HG03457 (cell line): ENCODE data around the gene POLR1E.
A peak's percentile ranks its signal among the peaks of the same experiment; 100 is the strongest.
"Not testable (repeated sequence)": the region's sequence is repeated elsewhere in the genome, so short reads cannot be mapped to it uniquely, and the experiment has no call there.

Experiments
- ATAC-seq: cut with Tn5 transposase; IDR thresholded peaks from one replicate; pipeline ENCODE4 v1.9.1; 2021; ENCODE audit warnings: moderate number of reproducible peaks; ENCODE audit not compliant: unreplicated experiment

Gene POLR1E

GRCh38 chr9:37464426-37465248 is 21.1 kb upstream of the POLR1E start:
- peak; percentile 29 for ATAC-seq

GRCh38 chr9:37465249-37466036 is 20.3 kb upstream of the POLR1E start, which contains the start of gene ZBTB5:
TSS of gene ZBTB5 (minus strand) at chr9:37465450. CDS start at chr9:37442551, 22,899 bp downstream.
- ATAC-seq = peak; percentile 81

DNA sequence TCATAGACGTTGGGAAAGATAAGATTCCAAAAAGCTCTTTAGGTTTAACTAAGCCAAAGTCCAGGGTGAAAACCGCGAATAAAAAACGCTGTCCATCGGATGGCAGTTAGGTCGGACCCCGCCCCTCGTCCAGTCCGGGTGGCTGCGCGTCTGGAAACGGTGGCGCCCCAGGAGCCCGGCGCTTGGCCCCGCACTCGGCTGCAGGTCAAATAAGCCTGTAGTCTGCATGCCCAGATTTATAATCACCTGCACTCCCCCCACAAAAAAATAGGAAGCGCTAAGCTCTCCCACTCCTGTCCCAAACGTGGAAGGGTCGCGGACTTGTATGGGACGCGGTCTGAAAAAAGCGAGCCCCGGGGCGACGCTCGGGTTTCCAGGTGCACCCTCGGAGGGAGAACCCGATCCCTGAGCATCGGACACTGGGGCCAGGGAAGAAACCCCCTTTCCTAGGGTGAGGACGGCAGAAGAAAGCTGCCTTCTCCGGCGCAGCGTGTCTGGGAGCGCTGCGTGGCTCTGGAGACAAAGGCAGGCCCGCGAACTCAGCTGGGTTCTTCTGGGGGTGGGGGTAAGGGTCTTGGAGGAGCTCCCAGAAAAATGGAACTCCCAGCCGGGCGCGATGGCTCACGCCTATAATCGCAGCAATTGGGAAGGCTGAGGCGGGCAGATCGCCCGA is 19.6 kb upstream of the POLR1E start:
- peak; percentile 5 for ATAC-seq

GRCh38 chr9:37467530-37467929 is 18.2 kb upstream of the POLR1E start:
- not testable (repeated sequence) for ATAC-seq

DNA sequence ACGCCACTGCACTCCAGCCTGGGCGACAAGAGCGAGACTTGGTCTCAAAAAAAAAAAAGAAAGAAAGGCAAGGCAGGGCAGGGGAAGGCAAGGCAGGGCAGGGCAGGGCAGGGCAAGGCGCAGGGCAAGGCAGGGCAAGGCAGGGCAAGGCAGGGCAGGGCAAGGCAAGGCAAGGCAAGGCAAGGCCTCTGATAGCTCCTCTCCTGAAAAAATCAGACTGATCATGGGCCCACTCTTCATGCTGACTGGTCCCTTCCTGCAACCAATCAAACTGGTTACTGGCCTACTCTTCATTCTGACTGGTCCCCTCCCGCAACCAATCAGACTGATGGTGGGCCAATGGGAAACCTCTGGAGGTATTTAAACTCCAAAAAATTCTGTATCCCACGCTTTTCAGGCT is 17.1 kb upstream of the POLR1E start:
- ATAC-seq = no peak

GRCh38 chr9:37471942-37472684 is 13.6 kb upstream of the POLR1E start:
- no peak for ATAC-seq

- ATAC-seq = not testable (repeated sequence)
Observed at GRCh38 chr9:37473982-37474381, 11.8 kb upstream of the POLR1E start.

- no peak for ATAC-seq
Observed at GRCh38 chr9:37474438-37474837, 11.3 kb upstream of the POLR1E start.

- ATAC-seq = no peak
Observed at GRCh38 chr9:37476930-37477329, 8.8 kb upstream of the POLR1E start.

- ATAC-seq = not testable (repeated sequence)
Observed at GRCh38 chr9:37477443-37477842, 8.3 kb upstream of the POLR1E start.

GRCh38 chr9:37477987-37478619 is 7.6 kb upstream of the POLR1E start:
- ATAC-seq = not testable (repeated sequence)

- ATAC-seq = no peak
Observed at GRCh38 chr9:37480759-37481158, 5.0 kb upstream of the POLR1E start.

DNA sequence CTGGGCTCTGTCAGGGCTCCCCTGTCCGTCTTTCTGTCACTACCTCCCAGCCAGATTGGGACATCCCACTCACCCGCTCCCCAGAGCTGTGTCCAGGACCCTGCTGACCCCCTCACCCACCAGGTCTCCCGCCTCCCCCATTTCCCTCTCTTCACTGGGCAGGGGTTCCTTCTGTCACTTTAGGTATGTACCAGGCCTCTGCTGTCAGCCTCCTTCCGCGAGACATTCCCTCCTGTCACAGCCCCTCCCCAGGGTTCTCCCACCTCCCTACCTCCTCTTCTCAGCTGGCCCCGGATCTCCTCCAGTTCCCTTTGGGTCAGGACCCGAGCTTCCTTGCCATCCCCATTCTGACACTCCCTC is 488 bp downstream of the POLR1E start:
- no peak for ATAC-seq

DNA sequence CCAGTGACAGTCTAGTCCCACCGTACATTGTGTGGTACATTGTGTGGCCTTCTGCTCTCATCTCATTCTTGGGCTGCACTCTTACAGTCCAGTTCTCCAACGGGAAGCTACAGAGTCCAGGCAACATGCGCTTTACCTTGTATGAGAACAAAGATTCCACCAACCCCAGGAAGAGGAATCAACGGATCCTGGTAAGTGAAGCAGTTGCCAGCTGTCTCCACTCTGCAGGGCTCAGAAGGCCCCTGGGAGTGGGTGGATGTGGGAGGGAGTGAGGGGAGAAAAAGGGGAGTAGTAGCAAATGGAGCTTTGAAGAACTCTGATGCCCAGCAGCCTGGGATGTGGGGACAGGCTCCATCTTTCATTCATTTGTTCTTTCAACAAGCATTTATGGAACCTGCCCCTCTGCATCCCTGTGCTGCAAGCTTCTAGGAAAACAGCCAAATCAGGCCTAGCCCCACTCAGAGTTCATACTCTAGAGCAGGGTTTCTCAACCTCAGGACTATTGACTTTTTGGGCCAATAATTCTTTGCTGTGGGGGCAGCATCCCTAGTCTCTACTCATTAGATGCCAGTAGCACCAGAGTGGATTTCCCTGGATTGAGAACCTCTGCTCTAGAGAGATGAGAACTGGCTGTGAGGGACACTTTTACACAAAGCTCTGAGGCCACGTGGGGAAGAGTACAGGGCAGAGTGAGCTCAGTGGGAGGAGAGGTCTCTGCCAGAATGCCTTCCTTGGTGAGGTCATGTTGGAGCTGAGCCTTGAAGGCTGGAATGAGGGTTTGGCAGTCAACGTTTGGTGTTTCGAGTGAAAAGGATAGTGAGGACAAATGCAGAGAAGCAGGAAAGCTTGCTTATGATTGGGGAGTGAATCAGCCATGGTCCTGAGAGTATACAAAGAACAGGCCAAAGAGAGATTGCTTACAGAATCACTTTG is 1.1 kb downstream of the POLR1E start:
- ATAC-seq = no peak

DNA sequence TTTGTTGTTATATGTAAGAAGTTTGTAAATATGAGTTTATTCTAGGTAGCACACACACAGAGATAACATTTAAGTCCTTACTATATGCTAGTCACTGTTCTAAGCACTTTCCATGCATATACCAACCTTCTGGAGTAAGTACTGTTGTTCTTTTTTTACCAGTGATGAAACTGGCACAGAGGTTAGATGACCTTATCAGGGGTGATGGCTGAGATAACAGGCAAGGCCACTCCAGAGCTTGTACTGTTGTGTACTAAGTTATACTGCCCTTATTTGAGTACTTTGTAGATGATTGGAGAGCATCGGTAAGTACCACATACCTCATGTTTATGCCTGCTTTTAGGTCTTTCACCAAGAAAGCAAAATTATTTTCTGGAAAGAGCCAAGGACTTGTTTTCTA is 6.2 kb downstream of the POLR1E start:
- no peak for ATAC-seq

DNA sequence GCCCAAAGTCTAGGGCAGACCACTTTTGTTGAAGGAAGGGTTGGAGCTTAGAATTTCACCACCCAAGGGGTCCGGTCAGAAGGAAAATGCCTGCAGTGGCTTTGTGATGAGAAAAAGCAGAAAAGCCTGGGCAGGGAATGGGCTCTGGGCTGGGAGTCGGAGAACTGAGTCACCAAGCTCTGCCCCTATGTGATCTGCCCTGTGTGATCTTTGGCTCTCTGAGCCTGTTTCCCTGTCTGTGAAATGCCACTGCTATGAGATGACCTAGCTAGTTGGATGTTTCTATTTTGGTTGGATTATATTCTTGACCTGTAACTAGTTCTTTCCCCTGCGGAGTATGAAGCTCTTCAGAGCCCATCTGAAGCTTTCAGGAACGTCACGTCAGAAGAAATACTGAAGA is 9.8 kb downstream of the POLR1E start:
- ATAC-seq = no peak

DNA sequence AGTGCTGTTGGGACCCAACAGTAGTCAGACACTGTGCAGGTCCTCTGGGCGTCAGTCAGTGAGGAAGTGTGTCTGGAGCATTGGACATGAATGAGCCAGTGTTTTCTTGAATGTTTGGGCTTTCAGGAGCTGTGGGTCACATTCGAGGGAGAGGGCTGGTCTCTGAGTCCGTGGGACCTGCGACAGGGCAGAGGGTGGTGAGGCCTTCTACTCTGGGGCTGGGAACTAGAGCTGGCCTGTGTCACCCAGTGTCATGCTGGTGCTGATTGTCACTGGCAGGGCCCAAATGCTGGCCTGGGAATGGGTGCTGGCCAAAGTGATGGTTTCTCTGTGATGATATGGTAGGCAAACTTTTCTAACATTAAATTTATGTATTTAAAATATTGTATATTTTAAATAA is 10.3 kb downstream of the POLR1E start:
- ATAC-seq = no peak

DNA sequence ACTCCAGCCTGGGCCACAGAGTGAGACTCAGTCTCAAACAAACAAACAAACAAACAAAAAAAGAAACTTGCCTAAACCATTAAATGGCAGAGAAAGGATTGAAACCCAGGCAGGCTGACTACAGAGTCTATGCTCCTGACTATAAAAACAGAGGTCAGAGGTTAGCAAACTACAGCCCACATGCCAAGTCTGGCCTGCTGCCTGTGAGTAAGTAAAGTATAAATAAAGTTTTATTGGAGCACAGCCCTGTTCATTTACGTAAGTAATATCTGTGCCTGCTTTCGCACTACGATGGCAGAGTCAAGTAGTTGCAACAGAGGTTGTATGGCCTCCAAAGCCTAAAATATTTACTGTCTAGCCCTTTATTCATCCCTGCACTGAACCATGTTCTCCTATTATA is 11.6 kb downstream of the POLR1E start:
- ATAC-seq = no peak

- ATAC-seq = no peak
Observed at GRCh38 chr9:37498457-37498856, 12.7 kb downstream of the POLR1E start.
